Fibroblast of the aortic adventitia (primary cell): Measurements from ENCODE around the gene CCDC39. TPM values are rescaled to one million over a fixed set of nuclear protein-coding genes. Genes with fewer than 3 reads are reported as not detected.

Experiments used
- DNase-seq: peaks from one replicate; pipeline ENCODE4 v3.0.0-alpha.2; 2010; ENCODE audit warnings: low read depth
- H3K4me3 ChIP-seq: 2 replicates; pipeline ENCODE4 v1.5.1; 2011; ENCODE audit warnings: low read depth, mild to moderate bottlenecking, control low read depth, low read length, moderate library complexity
- CTCF ChIP-seq: IDR thresholded peaks from 2 replicates; pipeline ENCODE4 v1.5.1; 2011; ENCODE audit warnings: mild to moderate bottlenecking, low read length, control low read depth, inconsistent platforms; ENCODE audit not compliant: insufficient read depth
- total RNA-seq: library from RNA; depleted of rRNA; stranded (reverse); fragments of >200 nt; gene quantifications from 2 replicates; pipeline ENCODE4 v1.2.3, GENCODE V29; 2012; ENCODE audit warnings: low replicate concordance

CCDC39 gene
- total RNA-seq, 1 donor = 0.27 TPM

GRCh38 chr3:180615954-180616353 is 63.3 kb downstream of the CCDC39 start:
- no peak overlapping the region for H3K4me3 ChIP-seq
- no peak for TF ChIP-seq CTCF
- no peak for DNase-seq

- TF ChIP-seq CTCF = no peak
- no peak overlapping the region for H3K4me3 ChIP-seq
- no peak for DNase-seq
Observed at GRCh38 chr3:180612364-180612763, 66.9 kb downstream of the CCDC39 start.

- H3K4me3 ChIP-seq = no peak overlapping the region
- no peak for TF ChIP-seq CTCF
- DNase-seq = peak; percentile 28
Observed at GRCh38 chr3:180611006-180611405, 68.3 kb downstream of the CCDC39 start.

- no peak for TF ChIP-seq CTCF
- peak within 1 kb of the TSS; percentile 86 for H3K4me3 ChIP-seq
- peak; percentile 96 for DNase-seq
Observed at GRCh38 chr3:180601688-180602666, 77.3 kb downstream of the CCDC39 start, which contains the start of gene TTC14. TSS of gene TTC14 (plus strand) at chr3:180602163. CDS start at chr3:180602262, 99 bp downstream.

- H3K4me3 ChIP-seq = no peak overlapping the region
- no peak for DNase-seq
- no peak for TF ChIP-seq CTCF
Observed at GRCh38 chr3:180600473-180600872, 78.8 kb downstream of the CCDC39 start.

GRCh38 chr3:180595559-180595935 is 83.7 kb downstream of the CCDC39 start:
- DNase-seq = no peak
- no peak for TF ChIP-seq CTCF

More at GRCh38 chr3:180595559-180595935, 83.7 kb downstream of the CCDC39 start:
- no peak overlapping the region for H3K4me3 ChIP-seq
